Measurements from ENCODE around the gene DNAL1.

The DNAL1 gene

GRCh38 chr14:73613419-73613963, 31.3 kb upstream of the DNAL1 start:
- no peak overlapping the region for H2BK5ac ChIP-seq (ENCODE audit: low read length)
- WGBS, 2 donors (ENCODE audit: extremely low coverage in 2 of 2, insufficient read length in 2 of 2, insufficient replicate concordance in 1 of 2) = no CpG with 5 or more reads among the region's 3 CpGs
- H3K9me3 ChIP-seq (replicated peaks in 1 of 2; ENCODE audit: control insufficient read depth in 2 of 2, insufficient read depth in 1 of 2, low read depth in 1 of 2, low read length in 2 of 2) = no peaks in the 10 kb centered on the region
- H2BK120ac ChIP-seq (ENCODE audit: low read depth, low read length) = no peak overlapping the region
- H3K14ac ChIP-seq (ENCODE audit: low read length) = no peak overlapping the region
- peaks cover 2 to 5% of the 10 kb centered on the region in 2 donors for H3K4me1 ChIP-seq (ENCODE audit: control insufficient read depth in 2 of 2, insufficient read depth in 1 of 2, low read depth in 1 of 2, low read length in 2 of 2)
- no peaks in the 10 kb centered on the region for H3K79me1 ChIP-seq (ENCODE audit: low read depth, low read length)
- no peak overlapping the region for H2BK12ac ChIP-seq (ENCODE audit: low read length)
- H2AFZ ChIP-seq (ENCODE audit: low read length) = no peak overlapping the region
- H3K4me3 ChIP-seq (ENCODE audit: low read length in 2 of 2) = no peak overlapping the region
- H3K4ac ChIP-seq (ENCODE audit: low read length) = no peak overlapping the region
- H4K91ac ChIP-seq (ENCODE audit: low read depth, low read length, poor library complexity) = no peak overlapping the region
- H3K4me2 ChIP-seq (ENCODE audit: insufficient read depth, low read length, poor library complexity, severe bottlenecking) = no peak overlapping the region
- H3K27me3 ChIP-seq (ENCODE audit: control insufficient read depth in 3 of 3, insufficient read depth in 3 of 3, low read depth in 1 of 3, low read length in 3 of 3) = peaks cover 0 to 19% (median 12%) of the 10 kb centered on the region in 3 experiments
- no peak overlapping the region for H3K23ac ChIP-seq (ENCODE audit: low read depth, low read length, poor library complexity)
- H3K9ac ChIP-seq (ENCODE audit: low read depth, low read length, poor library complexity) = no peak overlapping the region
- H3K27ac ChIP-seq (replicated peaks; ENCODE audit: low read length) = no peak overlapping the region
- no peak for DNase-seq (ENCODE audit: low spot score)
- no peak overlapping the region for H2BK15ac ChIP-seq (ENCODE audit: low read length)
- no peak overlapping the region for H4K8ac ChIP-seq (ENCODE audit: low read depth, low read length)
- no peak overlapping the region for H3K18ac ChIP-seq (ENCODE audit: low read length)
- H3K36me3 ChIP-seq (replicated peaks in 1 of 2; ENCODE audit: control insufficient read depth in 2 of 2, insufficient read depth in 2 of 2, low read length in 2 of 2) = no peaks in the 10 kb centered on the region
- H2AK5ac ChIP-seq (ENCODE audit: low read depth, low read length) = no peak overlapping the region

GRCh38 chr14:73616831-73617230, 28.0 kb upstream of the DNAL1 start:
- peaks cover 0 to 4% of the 10 kb centered on the region in 2 donors for H3K4me1 ChIP-seq (ENCODE audit: control insufficient read depth in 2 of 2, insufficient read depth in 1 of 2, low read depth in 1 of 2, low read length in 2 of 2)
- no peak overlapping the region for H3K23ac ChIP-seq (ENCODE audit: low read depth, low read length, poor library complexity)
- no peak overlapping the region for H2AK5ac ChIP-seq (ENCODE audit: low read depth, low read length)
- no peak overlapping the region for H3K4me2 ChIP-seq (ENCODE audit: insufficient read depth, low read length, poor library complexity, severe bottlenecking)
- no peak overlapping the region for H4K91ac ChIP-seq (ENCODE audit: low read depth, low read length, poor library complexity)
- no peaks in the 10 kb centered on the region for H3K9me3 ChIP-seq (replicated peaks in 1 of 2; ENCODE audit: control insufficient read depth in 2 of 2, insufficient read depth in 1 of 2, low read depth in 1 of 2, low read length in 2 of 2)
- DNase-seq (ENCODE audit: low spot score) = no peak
- H4K8ac ChIP-seq (ENCODE audit: low read depth, low read length) = no peak overlapping the region
- H2AFZ ChIP-seq (ENCODE audit: low read length) = no peak overlapping the region
- no peak overlapping the region for H2BK5ac ChIP-seq (ENCODE audit: low read length)
- H3K79me1 ChIP-seq (ENCODE audit: low read depth, low read length) = no peaks in the 10 kb centered on the region
- no CpG with 5 or more reads among the region's 4 CpGs for WGBS, 2 donors (ENCODE audit: extremely low coverage in 2 of 2, insufficient read length in 2 of 2, insufficient replicate concordance in 1 of 2)
- H3K9ac ChIP-seq (ENCODE audit: low read depth, low read length, poor library complexity) = no peak overlapping the region
- H2BK15ac ChIP-seq (ENCODE audit: low read length) = no peak overlapping the region
- H2BK120ac ChIP-seq (ENCODE audit: low read depth, low read length) = no peak overlapping the region
- H3K4me3 ChIP-seq (ENCODE audit: low read length in 2 of 2) = no peak overlapping the region
- no peak overlapping the region for H3K14ac ChIP-seq (ENCODE audit: low read length)
- H3K27me3 ChIP-seq (ENCODE audit: control insufficient read depth in 3 of 3, insufficient read depth in 3 of 3, low read depth in 1 of 3, low read length in 3 of 3) = peaks cover 0 to 26% (median 12%) of the 10 kb centered on the region in 3 experiments
- no peak overlapping the region for H3K27ac ChIP-seq (replicated peaks; ENCODE audit: low read length)
- no peak overlapping the region for H3K18ac ChIP-seq (ENCODE audit: low read length)
- no peaks in the 10 kb centered on the region for H3K36me3 ChIP-seq (replicated peaks in 1 of 2; ENCODE audit: control insufficient read depth in 2 of 2, insufficient read depth in 2 of 2, low read length in 2 of 2)
- no peak overlapping the region for H3K4ac ChIP-seq (ENCODE audit: low read length)
- H2BK12ac ChIP-seq (ENCODE audit: low read length) = no peak overlapping the region

GRCh38 chr14:73619524-73619923, 25.3 kb upstream of the DNAL1 start:
- DNase-seq (ENCODE audit: low spot score) = no peak
- Histone ChIP-seq H3K79me1 (ENCODE audit: low read depth, low read length) (no peaks in the 10 kb centered on the region), H3K27me3 (ENCODE audit: control insufficient read depth in 3 of 3, insufficient read depth in 3 of 3, low read depth in 1 of 3, low read length in 3 of 3) (peaks cover 0 to 14% (median 0%) of the 10 kb centered on the region in 3 experiments), H2BK120ac (ENCODE audit: low read depth, low read length) (no peak overlapping the region), H2BK12ac (ENCODE audit: low read length) (no peak overlapping the region), H3K14ac (ENCODE audit: low read length) (no peak overlapping the region), H3K36me3 (replicated peaks in 1 of 2; ENCODE audit: control insufficient read depth in 2 of 2, insufficient read depth in 2 of 2, low read length in 2 of 2) (no peaks in the 10 kb centered on the region), H2BK15ac (ENCODE audit: low read length) (no peak overlapping the region), H3K4me2 (ENCODE audit: insufficient read depth, low read length, poor library complexity, severe bottlenecking) (no peak overlapping the region), H4K91ac (ENCODE audit: low read depth, low read length, poor library complexity) (no peak overlapping the region), H2AFZ (ENCODE audit: low read length) (no peak overlapping the region), H2AK5ac (ENCODE audit: low read depth, low read length) (no peak overlapping the region), H3K23ac (ENCODE audit: low read depth, low read length, poor library complexity) (no peak overlapping the region), H3K4me1 (ENCODE audit: control insufficient read depth in 2 of 2, insufficient read depth in 1 of 2, low read depth in 1 of 2, low read length in 2 of 2) (peaks cover 0 to 4% of the 10 kb centered on the region in 2 donors), H3K27ac (replicated peaks; ENCODE audit: low read length) (no peak overlapping the region), H3K9ac (ENCODE audit: low read depth, low read length, poor library complexity) (no peak overlapping the region), H2BK5ac (ENCODE audit: low read length) (no peak overlapping the region), H4K8ac (ENCODE audit: low read depth, low read length) (no peak overlapping the region), H3K4me3 (ENCODE audit: low read length in 2 of 2) (no peak overlapping the region), H3K4ac (ENCODE audit: low read length) (no peak overlapping the region), H3K9me3 (replicated peaks in 1 of 2; ENCODE audit: control insufficient read depth in 2 of 2, insufficient read depth in 1 of 2, low read depth in 1 of 2, low read length in 2 of 2) (peaks cover 0 to 3% of the 10 kb centered on the region in 2 donors), H3K18ac (ENCODE audit: low read length) (no peak overlapping the region)
- WGBS, 2 donors (ENCODE audit: extremely low coverage in 2 of 2, insufficient read length in 2 of 2, insufficient replicate concordance in 1 of 2) = no CpG with 5 or more reads among the region's 1 CpG

- DNase-seq (ENCODE audit: low spot score) = no peak
- Histone ChIP-seq H2AK5ac (ENCODE audit: low read depth, low read length) (no peak overlapping the region), H2BK120ac (ENCODE audit: low read depth, low read length) (no peak overlapping the region), H4K8ac (ENCODE audit: low read depth, low read length) (no peak overlapping the region), H3K14ac (ENCODE audit: low read length) (no peak overlapping the region), H4K91ac (ENCODE audit: low read depth, low read length, poor library complexity) (no peak overlapping the region), H2BK15ac (ENCODE audit: low read length) (no peak overlapping the region), H2BK12ac (ENCODE audit: low read length) (no peak overlapping the region), H3K27me3 (ENCODE audit: control insufficient read depth in 3 of 3, insufficient read depth in 3 of 3, low read depth in 1 of 3, low read length in 3 of 3) (peaks cover 0 to 14% (median 0%) of the 10 kb centered on the region in 3 experiments), H3K36me3 (replicated peaks in 1 of 2; ENCODE audit: control insufficient read depth in 2 of 2, insufficient read depth in 2 of 2, low read length in 2 of 2) (no peaks in the 10 kb centered on the region), H3K23ac (ENCODE audit: low read depth, low read length, poor library complexity) (no peak overlapping the region), H2BK5ac (ENCODE audit: low read length) (no peak overlapping the region), H3K27ac (replicated peaks; ENCODE audit: low read length) (no peak overlapping the region), H3K4ac (ENCODE audit: low read length) (no peak overlapping the region), H3K4me1 (ENCODE audit: control insufficient read depth in 2 of 2, insufficient read depth in 1 of 2, low read depth in 1 of 2, low read length in 2 of 2) (peaks cover 0 to 4% of the 10 kb centered on the region in 2 donors), H3K18ac (ENCODE audit: low read length) (no peak overlapping the region), H3K9me3 (replicated peaks in 1 of 2; ENCODE audit: control insufficient read depth in 2 of 2, insufficient read depth in 1 of 2, low read depth in 1 of 2, low read length in 2 of 2) (peaks cover 0 to 3% of the 10 kb centered on the region in 2 donors), H2AFZ (ENCODE audit: low read length) (no peak overlapping the region), H3K4me2 (ENCODE audit: insufficient read depth, low read length, poor library complexity, severe bottlenecking) (no peak overlapping the region), H3K4me3 (ENCODE audit: low read length in 2 of 2) (no peak overlapping the region), H3K79me1 (ENCODE audit: low read depth, low read length) (no peaks in the 10 kb centered on the region), H3K9ac (ENCODE audit: low read depth, low read length, poor library complexity) (no peak overlapping the region)
- WGBS, 2 donors (ENCODE audit: extremely low coverage in 2 of 2, insufficient read length in 2 of 2, insufficient replicate concordance in 1 of 2) = no CpG with 5 or more reads among the region's 10 CpGs
Observed at GRCh38 chr14:73620268-73620667, 24.5 kb upstream of the DNAL1 start.
